Spleen (tissue), 7 donors: ENCODE results near the gene TRMT61B.

ENCODE experiments used
- POLR2A ChIP-seq, 3 donors: fragments of 450-650 bp; IDR thresholded peaks; one replicate each; pipeline ENCODE4 v1.5.1; 2017; ENCODE audit warnings: antibody characterized with exemption in 3 of 3, mild to moderate bottlenecking in 1 of 3
- POLR2AphosphoS5 ChIP-seq, 3 donors: sonication (generic); formaldehyde crosslinking; IDR thresholded peaks; one replicate each; pipeline ENCODE4 v1.5.1; 2017; ENCODE audit warnings: antibody characterized with exemption in 3 of 3
- TF ChIP-seq, protein P1 (sequence below), 11 experiments: fragments of 200-600 bp in 7 of 11; fragments of 450-650 bp in 4 of 11; sonication (generic) in 4 of 11; IDR thresholded peaks in 8 of 11; conservative IDR thresholded peaks in 3 of 11; 1 replicate in 7 of 11; 2 replicates in 4 of 11; pipeline versions ENCODE4 v1.4.0 to v1.8.0; 2016 to 2021; ENCODE audit warnings: antibody characterized with exemption in 11 of 11, inconsistent platforms in 4 of 11, mild to moderate bottlenecking in 1 of 11
- donor health status: DM: no; HTN: no; CAD: no; lungs with moderate emphysema.
- donor health status: DM: no; HTN: no; CAD: no.
- donor health status: DM: no; HTN: no; CAD: no.

DNA sequence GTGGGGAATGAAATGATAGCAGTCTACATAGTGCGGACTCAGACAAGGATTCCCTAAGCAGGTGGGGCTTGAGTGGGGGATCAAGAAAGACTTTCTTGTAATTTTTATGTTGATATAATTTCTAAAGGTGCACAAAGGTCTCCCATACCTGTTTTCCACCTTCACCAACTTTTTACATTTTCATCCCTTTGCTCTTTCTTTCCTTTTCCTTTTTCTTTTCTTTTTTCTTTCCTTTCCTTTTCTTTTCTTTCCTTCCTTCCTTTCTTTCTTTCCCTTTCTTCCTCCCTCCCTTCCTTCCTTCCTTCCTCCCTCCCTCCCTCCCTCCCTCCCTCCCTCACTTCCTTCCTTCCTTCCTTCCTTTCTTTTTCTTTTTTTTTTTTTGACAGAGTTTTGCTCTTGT is 10.1 kb upstream of the TRMT61B start:
- TF ChIP-seq, protein P1, sequence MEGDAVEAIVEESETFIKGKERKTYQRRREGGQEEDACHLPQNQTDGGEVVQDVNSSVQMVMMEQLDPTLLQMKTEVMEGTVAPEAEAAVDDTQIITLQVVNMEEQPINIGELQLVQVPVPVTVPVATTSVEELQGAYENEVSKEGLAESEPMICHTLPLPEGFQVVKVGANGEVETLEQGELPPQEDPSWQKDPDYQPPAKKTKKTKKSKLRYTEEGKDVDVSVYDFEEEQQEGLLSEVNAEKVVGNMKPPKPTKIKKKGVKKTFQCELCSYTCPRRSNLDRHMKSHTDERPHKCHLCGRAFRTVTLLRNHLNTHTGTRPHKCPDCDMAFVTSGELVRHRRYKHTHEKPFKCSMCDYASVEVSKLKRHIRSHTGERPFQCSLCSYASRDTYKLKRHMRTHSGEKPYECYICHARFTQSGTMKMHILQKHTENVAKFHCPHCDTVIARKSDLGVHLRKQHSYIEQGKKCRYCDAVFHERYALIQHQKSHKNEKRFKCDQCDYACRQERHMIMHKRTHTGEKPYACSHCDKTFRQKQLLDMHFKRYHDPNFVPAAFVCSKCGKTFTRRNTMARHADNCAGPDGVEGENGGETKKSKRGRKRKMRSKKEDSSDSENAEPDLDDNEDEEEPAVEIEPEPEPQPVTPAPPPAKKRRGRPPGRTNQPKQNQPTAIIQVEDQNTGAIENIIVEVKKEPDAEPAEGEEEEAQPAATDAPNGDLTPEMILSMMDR (IDR thresholded peaks at IDR 0.05 in 8 of 11, conservative IDR thresholded peaks at IDR 0.05 in 3 of 11): no peak
- no peak for TF ChIP-seq POLR2A (IDR thresholded peaks at IDR 0.05)
- TF ChIP-seq POLR2AphosphoS5 (IDR thresholded peaks at IDR 0.05): no peak
